ENCODE data around the gene PCMT1. TPM values are rescaled to one million over a fixed set of nuclear protein-coding genes. Genes with fewer than 3 reads are reported as not detected.

PCMT1 gene
- total and polyA plus RNA-seq, 9 of the 15 experiments (the other 6 are each of a cell fraction or from before 2014, with no cell fraction given): 217 to 541 (median 327) TPM

DNA sequence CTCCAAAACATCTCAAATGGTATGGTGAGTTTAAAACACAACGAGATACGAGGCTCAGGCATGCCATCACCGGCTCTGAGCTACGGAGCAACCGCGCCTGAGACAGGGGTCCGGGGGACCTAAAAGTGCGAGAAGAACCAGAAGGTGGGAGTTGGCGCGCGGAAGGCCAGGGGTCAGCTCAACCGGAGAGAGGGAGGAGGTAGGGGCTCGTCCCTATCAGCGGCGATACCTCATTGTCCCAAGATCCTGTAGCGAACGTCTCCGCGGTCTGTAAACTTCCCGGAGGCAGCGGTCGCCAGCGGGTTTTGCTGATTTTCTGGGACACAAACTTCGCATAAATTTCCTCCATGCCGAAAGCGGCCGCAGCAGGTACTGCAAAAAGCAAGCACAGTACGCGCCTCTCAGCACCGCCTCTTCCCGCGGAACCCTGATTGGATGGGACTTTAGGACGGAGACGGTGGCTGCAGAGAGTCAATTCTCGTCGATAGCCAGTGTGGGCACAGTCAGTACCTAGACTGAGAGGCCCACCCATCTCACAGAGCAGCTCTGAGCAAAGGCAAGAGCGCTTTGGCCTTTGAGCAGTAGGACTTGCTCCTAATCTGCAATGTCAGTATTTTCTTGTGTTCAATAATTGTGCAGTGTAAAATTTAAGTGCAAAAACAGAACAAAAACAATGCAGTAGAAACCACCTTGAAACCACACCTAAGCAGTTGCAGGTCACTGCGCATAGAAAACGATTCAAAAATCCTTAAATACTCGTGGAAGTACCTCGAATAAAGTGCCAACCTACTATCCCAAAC is 3.2 kb upstream of the PCMT1 start, which contains the start of gene NUP43 (continued):
- TF ChIP-seq, protein P1, sequence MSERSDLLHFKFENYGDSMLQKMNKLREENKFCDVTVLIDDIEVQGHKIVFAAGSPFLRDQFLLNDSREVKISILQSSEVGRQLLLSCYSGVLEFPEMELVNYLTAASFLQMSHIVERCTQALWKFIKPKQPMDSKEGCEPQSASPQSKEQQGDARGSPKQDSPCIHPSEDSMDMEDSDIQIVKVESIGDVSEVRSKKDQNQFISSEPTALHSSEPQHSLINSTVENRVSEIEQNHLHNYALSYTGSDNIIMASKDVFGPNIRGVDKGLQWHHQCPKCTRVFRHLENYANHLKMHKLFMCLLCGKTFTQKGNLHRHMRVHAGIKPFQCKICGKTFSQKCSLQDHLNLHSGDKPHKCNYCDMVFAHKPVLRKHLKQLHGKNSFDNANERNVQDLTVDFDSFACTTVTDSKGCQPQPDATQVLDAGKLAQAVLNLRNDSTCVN (CRISPR knock-in tag; IDR thresholded peaks at IDR 0.05): no peak
- TF ChIP-seq, protein P2, sequence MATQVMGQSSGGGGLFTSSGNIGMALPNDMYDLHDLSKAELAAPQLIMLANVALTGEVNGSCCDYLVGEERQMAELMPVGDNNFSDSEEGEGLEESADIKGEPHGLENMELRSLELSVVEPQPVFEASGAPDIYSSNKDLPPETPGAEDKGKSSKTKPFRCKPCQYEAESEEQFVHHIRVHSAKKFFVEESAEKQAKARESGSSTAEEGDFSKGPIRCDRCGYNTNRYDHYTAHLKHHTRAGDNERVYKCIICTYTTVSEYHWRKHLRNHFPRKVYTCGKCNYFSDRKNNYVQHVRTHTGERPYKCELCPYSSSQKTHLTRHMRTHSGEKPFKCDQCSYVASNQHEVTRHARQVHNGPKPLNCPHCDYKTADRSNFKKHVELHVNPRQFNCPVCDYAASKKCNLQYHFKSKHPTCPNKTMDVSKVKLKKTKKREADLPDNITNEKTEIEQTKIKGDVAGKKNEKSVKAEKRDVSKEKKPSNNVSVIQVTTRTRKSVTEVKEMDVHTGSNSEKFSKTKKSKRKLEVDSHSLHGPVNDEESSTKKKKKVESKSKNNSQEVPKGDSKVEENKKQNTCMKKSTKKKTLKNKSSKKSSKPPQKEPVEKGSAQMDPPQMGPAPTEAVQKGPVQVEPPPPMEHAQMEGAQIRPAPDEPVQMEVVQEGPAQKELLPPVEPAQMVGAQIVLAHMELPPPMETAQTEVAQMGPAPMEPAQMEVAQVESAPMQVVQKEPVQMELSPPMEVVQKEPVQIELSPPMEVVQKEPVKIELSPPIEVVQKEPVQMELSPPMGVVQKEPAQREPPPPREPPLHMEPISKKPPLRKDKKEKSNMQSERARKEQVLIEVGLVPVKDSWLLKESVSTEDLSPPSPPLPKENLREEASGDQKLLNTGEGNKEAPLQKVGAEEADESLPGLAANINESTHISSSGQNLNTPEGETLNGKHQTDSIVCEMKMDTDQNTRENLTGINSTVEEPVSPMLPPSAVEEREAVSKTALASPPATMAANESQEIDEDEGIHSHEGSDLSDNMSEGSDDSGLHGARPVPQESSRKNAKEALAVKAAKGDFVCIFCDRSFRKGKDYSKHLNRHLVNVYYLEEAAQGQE (IDR thresholded peaks at IDR 0.05; ENCODE audit: borderline replicate concordance): peak; percentile 21; the same call in 1 of the 2 replicates
- TF ChIP-seq, protein P2 (CRISPR knock-in tag; IDR thresholded peaks at IDR 0.05; ENCODE audit: low read depth): no peak
- TF ChIP-seq, protein P3, sequence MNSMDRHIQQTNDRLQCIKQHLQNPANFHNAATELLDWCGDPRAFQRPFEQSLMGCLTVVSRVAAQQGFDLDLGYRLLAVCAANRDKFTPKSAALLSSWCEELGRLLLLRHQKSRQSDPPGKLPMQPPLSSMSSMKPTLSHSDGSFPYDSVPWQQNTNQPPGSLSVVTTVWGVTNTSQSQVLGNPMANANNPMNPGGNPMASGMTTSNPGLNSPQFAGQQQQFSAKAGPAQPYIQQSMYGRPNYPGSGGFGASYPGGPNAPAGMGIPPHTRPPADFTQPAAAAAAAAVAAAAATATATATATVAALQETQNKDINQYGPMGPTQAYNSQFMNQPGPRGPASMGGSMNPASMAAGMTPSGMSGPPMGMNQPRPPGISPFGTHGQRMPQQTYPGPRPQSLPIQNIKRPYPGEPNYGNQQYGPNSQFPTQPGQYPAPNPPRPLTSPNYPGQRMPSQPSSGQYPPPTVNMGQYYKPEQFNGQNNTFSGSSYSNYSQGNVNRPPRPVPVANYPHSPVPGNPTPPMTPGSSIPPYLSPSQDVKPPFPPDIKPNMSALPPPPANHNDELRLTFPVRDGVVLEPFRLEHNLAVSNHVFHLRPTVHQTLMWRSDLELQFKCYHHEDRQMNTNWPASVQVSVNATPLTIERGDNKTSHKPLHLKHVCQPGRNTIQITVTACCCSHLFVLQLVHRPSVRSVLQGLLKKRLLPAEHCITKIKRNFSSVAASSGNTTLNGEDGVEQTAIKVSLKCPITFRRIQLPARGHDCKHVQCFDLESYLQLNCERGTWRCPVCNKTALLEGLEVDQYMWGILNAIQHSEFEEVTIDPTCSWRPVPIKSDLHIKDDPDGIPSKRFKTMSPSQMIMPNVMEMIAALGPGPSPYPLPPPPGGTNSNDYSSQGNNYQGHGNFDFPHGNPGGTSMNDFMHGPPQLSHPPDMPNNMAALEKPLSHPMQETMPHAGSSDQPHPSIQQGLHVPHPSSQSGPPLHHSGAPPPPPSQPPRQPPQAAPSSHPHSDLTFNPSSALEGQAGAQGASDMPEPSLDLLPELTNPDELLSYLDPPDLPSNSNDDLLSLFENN (IDR thresholded peaks at IDR 0.05; ENCODE audit: low read depth in 2 of 2, low read length in 2 of 2): no peak
- TF ChIP-seq ZNF224 (CRISPR knock-in tag; IDR thresholded peaks at IDR 0.05): no peak
- no peak for TF ChIP-seq SNRNP70 (optimal IDR thresholded peaks at IDR 0.05; ENCODE audit: low read depth, low read length)
- peak in 1 of 2 experiments; percentile 82; a peak in 1 of 4 replicates for TF ChIP-seq HDAC1 (IDR thresholded peaks at IDR 0.05)
- TF ChIP-seq, protein P4, sequence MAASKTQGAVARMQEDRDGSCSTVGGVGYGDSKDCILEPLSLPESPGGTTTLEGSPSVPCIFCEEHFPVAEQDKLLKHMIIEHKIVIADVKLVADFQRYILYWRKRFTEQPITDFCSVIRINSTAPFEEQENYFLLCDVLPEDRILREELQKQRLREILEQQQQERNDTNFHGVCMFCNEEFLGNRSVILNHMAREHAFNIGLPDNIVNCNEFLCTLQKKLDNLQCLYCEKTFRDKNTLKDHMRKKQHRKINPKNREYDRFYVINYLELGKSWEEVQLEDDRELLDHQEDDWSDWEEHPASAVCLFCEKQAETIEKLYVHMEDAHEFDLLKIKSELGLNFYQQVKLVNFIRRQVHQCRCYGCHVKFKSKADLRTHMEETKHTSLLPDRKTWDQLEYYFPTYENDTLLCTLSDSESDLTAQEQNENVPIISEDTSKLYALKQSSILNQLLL (CRISPR knock-in tag; IDR thresholded peaks at IDR 0.05; ENCODE audit: borderline replicate concordance): no peak
- TF ChIP-seq, protein P5, sequence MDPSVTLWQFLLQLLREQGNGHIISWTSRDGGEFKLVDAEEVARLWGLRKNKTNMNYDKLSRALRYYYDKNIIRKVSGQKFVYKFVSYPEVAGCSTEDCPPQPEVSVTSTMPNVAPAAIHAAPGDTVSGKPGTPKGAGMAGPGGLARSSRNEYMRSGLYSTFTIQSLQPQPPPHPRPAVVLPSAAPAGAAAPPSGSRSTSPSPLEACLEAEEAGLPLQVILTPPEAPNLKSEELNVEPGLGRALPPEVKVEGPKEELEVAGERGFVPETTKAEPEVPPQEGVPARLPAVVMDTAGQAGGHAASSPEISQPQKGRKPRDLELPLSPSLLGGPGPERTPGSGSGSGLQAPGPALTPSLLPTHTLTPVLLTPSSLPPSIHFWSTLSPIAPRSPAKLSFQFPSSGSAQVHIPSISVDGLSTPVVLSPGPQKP (CRISPR knock-in tag; IDR thresholded peaks at IDR 0.05): no peak
- TF ChIP-seq ZNF263 (CRISPR knock-in tag; IDR thresholded peaks at IDR 0.05; ENCODE audit: borderline replicate concordance): peak; percentile 42; the same call in 1 of the 2 replicates
- no peak for TF ChIP-seq KLF10 (CRISPR knock-in tag; IDR thresholded peaks at IDR 0.05)
